ENCODE measurements around the gene COL23A1.

COL23A1 gene

DNA sequence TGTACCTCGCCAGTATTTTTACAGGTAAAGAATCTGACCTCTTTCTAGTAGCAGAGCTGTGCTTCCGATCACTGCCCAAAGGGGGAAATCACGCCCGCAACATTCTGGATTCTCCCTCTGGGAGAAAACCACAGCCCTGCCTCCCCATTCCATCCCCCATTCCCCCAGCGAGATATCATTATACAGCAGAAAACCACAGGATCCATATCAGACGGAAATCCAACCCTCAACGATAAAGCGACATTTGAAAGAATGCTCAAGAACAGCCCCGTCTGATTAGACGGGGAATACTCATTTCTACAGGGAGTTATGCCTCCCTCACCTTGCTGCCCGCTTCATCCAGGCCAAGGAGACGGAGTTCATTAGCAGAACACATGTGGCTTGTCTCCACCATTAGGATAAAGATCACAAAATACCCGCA, 172.8 kb downstream of the COL23A1 start:
- FAIRE-seq: no peak

DNA sequence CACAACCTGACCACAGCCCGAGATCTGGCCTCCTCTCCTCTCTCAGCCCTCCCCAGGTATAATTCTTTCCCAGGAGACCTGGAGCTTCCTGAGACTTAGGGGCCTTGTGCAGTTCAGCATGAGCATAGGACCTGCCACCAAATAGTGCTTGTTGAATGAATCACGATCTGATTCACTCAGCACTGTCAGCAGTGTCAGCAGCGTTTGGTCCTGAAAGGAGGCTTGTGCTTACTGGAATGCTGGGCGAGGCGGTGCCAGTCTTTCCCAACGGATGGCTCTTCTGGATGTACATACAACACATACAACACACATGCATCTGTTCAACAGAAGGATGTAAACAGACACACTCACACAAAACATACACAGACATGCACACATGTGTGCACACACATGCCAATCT, 173.3 kb downstream of the COL23A1 start:
- FAIRE-seq: no peak

DNA sequence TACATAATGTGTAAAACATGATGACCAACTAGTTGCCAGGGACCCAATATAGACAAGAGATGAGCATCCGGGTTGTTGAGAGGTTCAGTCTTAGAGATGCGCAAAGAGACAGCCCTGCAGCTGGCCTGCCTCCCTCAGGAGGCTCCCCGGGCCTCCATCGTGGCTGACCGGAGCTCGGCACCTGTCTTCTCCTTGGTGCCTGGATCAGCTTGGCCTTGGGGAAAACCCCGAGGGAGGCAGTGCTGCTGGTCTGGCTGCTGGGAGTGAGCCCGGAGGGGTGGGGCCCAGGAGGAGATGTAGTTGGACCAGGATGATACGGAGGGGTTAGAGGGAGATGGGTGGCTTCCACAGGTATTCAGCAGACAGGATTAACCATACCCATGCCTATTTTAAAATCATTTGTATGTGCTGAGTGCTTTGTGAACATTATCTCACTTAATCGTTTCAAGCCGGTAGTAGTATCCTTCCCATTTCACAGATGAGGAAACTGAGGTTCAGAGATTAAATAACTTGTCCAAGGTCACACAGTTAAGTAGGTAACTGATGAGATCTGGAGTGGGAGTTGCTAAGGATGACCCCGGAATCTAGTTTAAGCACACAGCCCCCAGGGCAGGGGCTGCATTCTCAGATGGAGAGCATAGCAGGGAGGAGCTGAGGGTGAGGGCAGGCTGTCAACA, 173.8 kb downstream of the COL23A1 start:
- FAIRE-seq: no peak

DNA sequence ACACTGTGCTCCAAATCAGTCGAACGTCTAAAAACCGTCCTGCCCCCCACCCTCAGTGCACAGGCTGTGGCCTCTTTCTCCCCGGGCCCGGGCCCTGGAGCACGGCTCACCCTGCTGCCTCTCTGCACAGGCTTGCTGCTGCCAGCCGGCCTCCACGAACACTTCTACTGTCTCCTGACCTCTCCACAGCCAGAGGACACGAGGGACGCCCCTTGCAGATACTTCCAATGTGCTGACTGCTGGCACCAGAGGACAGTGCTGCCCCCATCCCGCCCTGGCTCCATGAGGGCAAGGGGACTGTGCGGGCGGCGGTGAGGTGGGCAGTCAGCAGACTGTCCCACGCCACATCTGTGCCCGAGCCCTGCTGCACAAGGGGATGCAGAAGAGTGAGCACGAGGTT, 174.8 kb downstream of the COL23A1 start:
- no peak for FAIRE-seq

DNA sequence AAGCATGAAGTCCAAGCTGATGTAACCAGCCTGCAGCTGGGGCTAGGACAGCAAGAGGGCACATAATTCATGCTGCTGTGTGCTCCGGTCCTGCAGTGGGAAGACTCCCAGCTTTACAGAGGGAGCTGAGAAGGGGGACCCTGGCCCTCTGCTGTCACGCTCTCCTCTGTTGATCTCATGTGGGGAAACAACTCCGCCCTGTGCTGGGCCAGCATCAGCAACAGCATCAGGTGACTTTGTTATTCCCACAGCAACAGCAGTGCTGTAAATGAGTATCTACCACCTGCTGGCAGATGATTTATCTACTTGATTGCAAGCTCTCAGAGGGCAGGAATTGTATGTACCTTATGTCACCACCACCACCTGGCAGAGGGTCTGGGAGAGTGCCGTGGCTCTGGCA, 176.2 kb downstream of the COL23A1 start:
- no peak for FAIRE-seq

DNA sequence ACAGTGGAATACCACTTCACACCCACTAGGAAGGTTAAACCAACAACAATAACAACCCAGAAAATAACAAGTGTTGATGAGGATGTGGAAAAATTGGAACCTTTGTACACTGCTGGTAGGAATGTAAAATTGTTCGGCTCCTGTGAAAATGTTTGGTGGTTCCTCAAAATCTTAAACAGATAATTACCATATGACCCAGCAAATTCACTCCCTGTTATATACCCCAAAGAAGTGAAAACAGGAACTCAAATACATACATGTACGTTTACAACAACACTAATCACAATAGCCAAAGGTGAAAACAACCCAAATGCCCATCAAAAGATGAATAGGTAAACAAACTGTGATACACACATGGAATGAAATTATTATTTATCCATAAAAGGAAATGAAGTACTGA, 179.1 kb downstream of the COL23A1 start:
- FAIRE-seq: no peak

DNA sequence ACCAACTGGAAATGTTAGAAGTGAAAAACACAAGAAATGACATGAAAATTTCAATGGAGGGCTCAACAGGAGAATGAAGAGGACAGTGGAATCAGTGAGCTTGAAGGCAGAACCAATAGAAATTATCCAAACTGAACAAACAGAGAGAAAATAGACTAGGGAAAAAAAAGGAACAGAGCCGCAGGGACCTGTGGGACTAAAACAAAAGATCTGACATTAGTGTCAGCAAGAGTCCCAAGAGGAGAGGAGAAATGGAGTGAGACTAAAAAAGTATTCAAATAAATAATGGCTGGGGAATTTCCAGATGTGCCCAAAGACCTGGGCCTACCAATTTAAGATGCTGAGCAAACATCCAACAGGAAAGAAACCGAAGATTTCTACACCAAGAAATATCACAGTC, 182.5 kb downstream of the COL23A1 start:
- no peak for FAIRE-seq

DNA sequence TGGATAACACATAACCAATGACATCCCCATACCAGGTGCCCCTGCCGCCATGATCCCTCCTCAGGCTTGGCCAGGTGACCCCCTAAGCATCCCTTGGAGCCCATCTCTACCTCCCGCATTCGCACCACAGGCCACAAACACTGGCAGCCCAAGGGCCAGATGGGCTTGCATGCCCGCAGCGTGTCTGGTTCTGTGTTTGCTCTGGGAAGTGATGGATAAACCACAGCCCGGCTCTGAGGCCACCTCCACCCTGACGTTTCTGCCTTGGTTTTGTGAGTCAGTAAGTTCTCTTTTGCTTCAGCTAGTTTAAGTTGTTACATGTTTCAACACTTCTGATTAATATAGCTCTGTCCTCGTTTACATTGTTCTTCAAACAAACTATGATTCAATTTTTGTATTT, 185.2 kb downstream of the COL23A1 start:
- FAIRE-seq: no peak

DNA sequence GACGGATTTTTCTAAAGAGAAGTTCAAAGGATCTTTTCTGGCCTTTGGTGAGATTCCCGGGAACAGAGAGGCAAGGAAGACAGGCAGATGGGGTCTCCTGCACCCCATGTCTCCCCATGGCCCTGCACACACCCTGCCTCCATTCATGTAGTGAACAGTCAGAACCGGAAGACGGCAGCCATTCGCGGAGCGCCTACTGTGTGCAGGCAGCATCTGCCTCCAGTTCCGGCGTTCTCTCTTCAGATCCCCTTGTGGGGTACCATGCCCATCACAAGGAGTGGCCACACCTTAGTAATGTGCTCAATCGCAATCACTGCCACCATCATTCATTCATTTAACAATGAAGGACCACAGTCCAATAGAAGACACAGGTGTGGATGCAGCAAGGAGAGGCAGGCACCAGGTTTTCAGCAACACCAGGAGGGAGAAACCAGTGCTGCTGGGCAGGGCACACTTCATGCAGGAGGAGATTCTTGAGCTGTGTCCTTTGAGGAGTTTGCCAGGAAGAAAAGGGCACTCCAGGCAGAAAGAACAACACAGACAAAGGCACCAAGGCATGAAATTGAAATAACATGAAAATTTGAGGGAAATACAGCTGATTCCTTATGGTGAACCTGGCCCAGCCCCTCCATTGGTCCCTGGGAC, 186.1 kb downstream of the COL23A1 start:
- FAIRE-seq: no peak

DNA sequence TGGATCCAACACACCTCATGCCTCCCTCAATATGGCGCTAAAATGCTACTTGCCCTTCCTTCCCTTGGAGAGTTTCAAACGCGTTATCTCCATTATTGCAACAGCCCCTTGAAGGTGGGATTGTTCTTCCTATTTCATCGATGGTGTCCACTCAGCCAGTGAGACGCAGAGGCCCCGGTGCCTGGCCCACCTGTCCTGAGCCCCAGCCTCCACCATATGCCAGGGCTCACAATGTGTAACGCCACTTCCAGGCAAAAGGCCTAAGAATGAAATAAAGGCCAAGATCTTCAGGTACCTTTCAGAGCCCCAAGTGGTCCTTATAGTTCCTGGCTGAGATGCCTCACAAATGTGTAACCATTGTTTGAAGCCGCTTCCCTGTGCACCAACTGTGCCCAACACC, 186.8 kb downstream of the COL23A1 start:
- FAIRE-seq: no peak

DNA sequence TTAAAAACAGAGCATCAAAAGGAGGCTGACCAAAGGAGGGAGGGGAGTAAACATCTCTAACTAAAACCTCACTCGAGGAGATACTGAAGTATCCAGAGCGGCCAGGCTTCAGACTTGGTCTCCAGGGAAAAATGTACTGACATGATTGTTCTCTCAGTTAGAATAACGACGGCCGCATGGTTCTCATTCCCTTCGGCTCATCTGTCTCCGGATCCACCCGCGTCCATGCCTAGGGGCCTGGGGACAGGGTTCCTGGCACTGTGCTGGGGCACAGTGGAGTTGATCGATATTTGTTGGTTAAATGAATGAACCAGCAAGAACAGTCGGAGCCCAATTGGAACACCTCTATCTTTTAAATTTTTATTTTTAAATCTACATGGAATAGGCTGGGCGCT, 190.5 kb downstream of the COL23A1 start:
- no peak for FAIRE-seq

DNA sequence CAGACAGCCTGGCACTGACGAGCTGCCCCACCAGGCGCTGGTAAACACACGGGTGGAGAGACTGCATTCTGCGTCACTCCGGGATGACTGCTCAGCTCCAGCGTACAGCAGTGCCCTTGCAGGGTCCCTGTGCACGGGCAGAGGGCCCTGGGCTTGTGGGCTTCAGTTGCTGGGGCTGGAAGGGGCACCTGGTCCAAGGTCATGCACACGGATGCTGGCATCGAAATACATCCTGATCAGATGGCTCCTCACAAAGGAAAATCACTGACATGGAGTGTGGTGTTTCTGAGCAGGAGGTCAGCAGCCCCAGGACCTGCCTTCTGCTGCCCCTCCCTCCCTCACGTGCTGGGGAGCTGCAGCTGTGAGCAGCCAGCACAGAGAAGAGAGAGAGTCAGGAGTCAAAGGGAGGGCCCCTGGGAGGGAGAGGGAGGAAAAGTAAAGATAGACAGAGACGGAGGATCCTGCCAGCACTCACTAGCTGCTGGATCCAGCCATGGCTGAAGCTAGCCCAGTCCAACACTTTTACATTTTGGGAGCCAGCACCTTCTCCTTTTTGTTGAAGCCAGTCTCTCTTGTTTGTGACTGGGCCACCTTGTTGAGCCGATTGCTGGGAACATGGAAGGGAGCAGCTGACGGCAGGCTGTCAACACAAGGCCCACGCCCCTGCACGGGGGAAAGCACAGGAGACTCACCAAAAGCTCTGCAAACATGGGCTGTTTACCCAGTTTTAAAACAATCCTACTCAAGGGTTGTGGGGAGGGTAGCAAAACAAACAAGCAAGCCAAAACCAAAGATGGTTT, 191.1 kb downstream of the COL23A1 start:
- FAIRE-seq: no peak

DNA sequence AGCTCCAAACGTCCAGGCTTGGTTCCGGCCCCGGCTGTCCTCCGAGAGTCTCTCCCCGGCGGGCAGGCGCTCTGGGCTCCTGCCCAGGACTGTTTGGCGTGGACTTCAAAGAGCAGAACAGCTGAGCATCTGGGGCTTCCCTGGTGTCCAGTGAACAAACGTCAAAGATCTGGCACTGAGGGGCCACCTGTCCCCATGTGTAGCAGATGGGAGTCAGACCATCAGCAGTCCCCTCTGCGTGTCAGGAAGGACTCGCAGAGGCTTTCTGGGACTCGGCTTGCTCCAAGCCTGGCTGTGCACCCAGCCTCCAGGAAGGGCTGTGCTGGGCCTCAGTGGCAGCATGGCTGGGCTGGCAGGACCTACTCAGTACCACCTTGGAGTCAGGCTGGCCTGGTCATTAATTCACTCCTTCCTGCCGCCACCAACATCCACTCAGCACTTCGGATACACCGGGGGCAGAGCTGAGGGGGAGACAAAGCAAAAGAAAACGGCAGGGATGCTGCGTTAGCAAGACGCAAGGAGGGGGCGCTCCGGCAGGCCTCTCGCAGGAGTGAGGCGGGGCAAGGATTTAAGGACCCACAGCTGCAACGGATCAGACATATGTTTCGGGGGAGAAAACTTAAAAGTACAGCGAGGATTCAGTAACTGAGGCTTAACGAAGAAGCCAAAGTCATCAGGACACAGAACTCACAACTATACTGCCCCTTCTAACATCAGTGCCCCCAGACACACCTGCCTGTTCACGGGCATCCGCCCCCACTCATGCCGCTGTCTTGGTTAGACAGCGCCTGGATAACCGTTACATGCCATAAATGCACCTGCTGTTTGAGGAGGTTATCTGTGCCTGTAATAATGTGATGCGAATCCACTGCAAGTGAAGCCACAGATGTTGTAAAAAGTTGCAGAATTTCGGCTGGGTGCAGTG, 193.1 kb downstream of the COL23A1 start:
- no peak for FAIRE-seq

DNA sequence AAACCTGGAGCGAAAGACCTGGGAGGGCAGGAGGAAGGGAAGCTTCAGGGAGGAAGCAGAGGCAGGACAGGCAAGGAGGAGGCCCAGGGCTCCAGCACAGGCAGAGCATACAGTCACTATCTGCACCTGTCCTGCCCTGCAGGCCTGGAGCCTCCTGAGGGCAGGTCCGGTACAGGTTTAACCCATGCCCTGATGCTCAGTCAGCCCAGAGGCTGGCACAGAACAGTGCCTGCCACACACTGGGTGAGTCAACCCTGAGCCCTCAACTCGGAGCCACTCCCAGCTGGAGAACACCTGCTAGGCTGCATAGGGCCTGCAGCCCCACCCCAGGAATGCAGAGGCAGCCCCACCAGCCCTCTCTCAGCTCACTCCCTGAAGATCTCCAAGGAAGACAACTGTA, 196.1 kb downstream of the COL23A1 start:
- FAIRE-seq: no peak

DNA sequence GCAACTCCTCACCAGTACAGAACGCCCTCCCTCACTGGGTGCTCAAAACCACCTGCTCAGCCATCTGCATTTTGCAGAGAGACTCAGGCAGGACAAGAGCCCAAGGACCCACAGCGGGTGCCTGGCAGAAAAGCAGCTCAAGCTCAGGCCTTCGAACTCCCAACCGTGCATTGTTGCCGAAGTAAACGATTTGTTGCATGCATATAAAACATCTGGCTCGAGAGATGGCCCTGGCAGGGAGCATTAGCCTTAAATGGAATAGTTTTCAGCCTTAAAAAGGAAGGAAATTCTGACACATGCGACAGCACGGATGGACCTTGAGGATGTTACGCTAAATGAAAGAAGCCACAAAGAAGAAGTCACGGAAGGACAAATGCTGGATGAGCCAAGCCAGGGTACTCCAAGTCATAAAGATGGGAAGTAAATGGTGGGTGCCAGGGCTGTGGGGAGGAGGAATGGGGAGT, 197.2 kb downstream of the COL23A1 start:
- FAIRE-seq: no peak

DNA sequence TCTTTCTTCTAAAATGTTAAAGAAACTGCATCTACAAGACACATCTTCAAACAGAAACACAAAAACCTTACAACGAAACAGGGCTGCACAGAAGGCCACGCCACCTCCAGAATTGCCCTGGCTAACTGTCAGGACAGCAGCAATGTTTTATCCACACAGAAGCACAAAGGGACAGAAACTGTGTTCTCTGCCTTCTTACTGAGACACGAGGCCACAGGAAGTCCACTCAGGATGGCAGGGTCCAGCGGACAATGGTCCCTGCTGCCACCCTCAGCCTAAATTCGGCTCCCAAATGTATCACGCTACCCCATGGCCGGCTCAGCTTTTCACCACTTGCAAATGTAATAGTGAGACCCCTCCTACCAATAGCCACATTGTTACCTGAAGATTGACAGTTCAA, 197.8 kb downstream of the COL23A1 start:
- FAIRE-seq: no peak

DNA sequence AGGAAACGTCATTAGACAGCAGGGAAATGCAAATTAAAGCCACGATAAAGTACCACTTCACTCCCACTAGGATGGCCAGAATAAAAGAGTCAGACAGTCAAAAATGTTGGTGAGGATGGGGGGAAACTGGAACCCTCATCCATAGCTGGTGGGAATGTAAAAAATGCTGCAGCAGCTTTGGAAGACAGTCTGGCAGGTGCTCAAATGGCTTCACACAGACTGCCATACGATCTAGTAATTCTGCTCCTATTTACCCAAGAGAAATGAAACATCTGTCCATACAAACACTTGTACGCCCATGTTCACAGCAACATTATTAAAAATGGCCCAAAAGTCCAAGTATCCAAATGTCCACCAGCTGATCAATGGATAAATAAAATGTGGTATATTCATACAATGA, 198.7 kb downstream of the COL23A1 start:
- FAIRE-seq: no peak

DNA sequence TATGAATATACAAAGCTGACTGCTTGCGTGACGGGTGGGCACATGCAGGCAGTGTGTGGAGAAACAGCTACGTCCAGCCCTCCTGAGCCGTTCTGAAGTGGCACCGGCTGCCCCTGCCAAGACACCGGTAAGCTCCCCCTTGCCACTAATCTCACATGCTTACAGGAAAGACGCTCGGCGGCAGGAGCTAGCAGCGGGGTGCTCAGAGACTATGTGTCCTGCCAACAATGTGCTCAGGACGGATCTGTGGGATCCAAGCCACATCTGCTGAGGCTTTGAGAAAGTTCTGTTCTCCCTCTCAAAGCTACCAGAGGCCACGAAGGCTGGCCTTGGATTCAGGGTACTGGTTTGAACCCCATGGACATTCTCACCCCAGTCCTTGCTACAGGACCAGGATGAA, 200.4 kb downstream of the COL23A1 start:
- FAIRE-seq: no peak

DNA sequence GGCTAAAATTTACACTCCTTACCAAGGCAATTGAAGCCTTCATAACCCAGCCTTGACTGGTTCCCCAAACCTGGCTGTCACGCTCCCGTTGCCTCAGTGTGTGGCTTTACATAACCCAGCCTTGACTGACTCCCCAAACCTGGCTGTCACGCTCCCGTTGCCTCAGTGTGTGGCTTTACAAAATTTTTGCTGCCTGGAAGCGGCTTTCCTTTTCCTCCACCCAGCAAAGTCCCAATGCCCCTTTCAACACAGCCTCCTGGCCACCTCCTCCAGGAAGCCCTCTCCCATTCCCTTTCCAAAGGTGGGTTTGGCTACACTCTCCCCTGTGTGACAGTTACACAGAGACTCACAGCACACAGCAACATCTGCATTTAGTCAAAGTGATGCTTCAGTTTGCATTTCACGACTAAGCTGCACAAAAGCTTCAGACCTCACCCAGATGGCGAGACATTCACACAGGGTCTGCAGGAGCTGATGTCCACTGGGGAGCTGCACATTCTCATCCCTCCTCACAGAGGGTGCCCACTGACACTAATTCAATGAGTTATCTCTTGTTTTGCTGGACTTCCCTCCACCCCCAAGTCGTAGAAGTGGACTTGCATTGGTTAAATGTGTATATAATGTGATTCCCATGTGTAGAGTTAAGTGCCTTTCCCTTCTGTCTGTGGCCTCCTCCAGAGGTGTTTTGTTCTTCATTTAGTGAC, 201.0 kb downstream of the COL23A1 start:
- no peak for FAIRE-seq

DNA sequence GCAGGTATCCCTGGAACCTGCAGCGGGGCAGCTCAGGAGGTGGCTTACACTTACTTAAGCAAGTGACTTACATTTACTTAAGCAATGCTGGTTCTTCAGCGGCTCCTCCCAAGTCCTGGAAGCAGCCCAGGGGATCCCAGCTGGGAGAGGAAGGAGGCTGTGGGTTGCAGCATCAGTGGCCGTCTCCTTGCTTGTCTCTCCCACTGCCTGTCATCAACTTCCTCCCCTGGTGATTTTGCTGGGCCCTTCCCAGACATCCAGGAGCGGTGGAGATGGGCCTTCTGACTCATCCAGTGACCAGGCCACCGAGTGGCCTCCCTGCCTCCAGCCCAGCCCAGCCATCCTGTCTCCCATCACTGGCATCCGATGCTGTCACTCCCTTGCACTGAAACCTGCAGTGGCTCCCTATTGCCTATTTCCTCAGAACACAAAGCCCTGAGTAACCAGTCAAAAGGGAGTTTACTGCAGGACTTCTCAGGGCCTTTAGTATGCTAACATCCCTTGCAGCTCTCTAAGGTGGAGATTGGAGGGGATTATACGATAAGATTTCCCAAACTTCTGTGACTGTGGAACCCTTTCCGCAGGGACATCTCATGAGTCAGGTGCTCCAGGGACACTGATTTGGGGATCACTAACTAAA, 201.7 kb downstream of the COL23A1 start:
- no peak for FAIRE-seq

DNA sequence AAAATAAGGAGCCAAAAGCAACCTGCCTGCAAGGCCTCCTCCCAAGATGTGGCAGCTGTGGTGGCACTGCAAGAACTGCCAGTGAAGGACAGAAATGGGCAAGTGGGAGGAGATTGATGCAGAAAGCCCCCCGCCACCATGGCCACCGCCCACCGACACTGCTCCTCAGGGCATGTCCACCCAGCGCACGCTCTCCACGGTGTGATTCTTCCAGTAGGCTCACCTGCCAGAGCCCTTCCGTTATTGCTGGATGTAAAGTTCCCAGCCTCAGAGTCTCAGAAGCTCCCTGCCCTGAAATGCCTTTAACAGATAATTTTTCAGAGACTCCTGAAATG, 202.4 kb downstream of the COL23A1 start:
- no peak for FAIRE-seq

Measured in G401.6 (cell line).